ENCODE results near the gene ZNF610.
A peak's percentile ranks its signal among the peaks of the same experiment; 100 is the strongest.

Gene ZNF610

DNA sequence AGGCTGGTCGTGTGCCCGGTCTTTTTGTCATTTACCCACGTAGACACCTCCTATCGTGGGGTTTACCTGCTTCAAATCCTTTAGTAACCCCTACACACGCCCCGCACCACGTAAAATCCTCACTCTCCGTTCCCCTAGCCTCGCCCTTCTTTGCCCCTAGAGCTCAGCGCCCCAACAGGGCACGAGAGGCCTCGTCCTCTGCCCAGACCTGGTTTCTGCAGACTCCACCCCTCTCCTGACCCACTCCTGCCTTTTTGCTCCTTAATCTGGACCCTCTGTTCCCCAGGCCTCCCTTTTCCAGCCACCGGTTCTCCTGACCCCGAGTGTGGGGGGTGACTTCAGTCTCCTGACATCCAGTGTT is 62.0 kb downstream of the ZNF610 start:
- DNase-seq (ENCODE audit: low spot score) = peak; percentile 2

DNA sequence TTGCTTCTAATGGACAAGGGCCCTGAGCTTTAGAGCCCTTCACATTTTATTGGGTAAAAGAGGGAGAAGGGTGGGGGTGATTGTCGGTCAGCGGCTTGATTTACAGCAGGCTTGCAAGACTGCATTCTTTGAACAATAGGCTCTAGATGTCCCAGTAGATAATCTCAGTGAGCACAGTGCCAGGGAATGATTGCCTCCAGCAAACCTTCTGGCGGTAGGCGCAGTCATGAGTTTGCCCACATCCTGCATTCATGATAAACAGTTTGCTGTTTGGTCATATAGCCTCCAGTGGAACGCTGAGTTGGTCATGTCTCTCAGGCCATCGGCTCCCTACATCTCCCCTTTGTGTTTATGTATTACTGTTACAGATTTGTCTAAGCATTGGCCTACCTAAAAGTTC is 74.2 kb downstream of the ZNF610 start:
- no peak for DNase-seq (ENCODE audit: low spot score)

DNA sequence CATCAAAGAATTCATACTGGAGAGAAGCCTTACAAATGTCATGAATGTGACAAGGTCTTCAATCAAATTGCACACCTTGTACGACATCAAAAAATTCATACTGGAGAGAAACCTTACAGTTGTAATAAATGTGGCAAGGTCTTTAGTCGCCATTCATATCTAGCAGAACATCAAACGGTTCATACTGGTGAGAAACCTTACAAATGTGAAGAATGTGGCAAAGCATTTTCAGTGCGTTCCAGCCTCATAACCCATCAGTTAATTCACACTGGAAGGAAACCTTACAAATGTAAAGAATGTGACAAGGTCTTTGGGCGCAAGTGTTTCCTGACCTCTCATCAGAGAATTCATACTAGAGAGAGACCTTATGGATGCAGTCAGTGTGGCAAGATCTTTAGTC is 79.7 kb downstream of the ZNF610 start:
- DNase-seq (ENCODE audit: low spot score) = no peak

Data from COLO829 (cell line).